H1 (cell line): ENCODE measurements around the gene LORICRIN. TPM values are rescaled to one million over a fixed set of nuclear protein-coding genes. Genes with fewer than 3 reads are reported as not detected.

Source experiments
- CTCF ChIA-PET: fragments of 300-600 bp; sonication (Branson Sonifier 250); formaldehyde crosslinking; loops from one replicate; lab custom pipeline; 2021; ENCODE audit not compliant: partially characterized antibody; lab: Charles Lee
- POLR2A ChIA-PET: fragments of 300-600 bp; sonication (Branson Sonifier 250); formaldehyde crosslinking; loops from one replicate; lab custom pipeline; 2021; ENCODE audit warnings: inconsistent platforms; ENCODE audit not compliant: partially characterized antibody; lab: Charles Lee
- DNase-seq, 2 experiments: peaks; one replicate each; pipeline versions ENCODE4 v3.0.0 to v3.0.0-alpha.2; 2010 to 2022; ENCODE audit warnings: low spot score in 2 of 2, low read depth in 1 of 2, mixed read lengths in 1 of 2
- FAIRE-seq: peaks from 2 replicates; lab custom pipeline; 2011; peaks lifted over from hg19 to GRCh38; lab: Jason Lieb, UNC
- H2AFZ ChIP-seq: 2 replicates; pipeline ENCODE4 v1.8.1; 2012; ENCODE audit warnings: low read length, inconsistent platforms
- H2AK5ac ChIP-seq: 2 replicates; pipeline ENCODE4 v1.6.1; 2013; ENCODE audit warnings: low read depth, low read length
- H2BK120ac ChIP-seq: replicated peaks from 2 replicates; pipeline ENCODE3; 2013; ENCODE audit warnings: low read depth, low read length, inconsistent platforms
- H2BK12ac ChIP-seq: 2 replicates; pipeline ENCODE4 v1.6.1; 2013; ENCODE audit warnings: low read depth, low read length
- H2BK15ac ChIP-seq: 2 replicates; pipeline ENCODE4 v1.6.1; 2013; ENCODE audit warnings: low read length
- H2BK20ac ChIP-seq: 2 replicates; pipeline ENCODE4 v1.6.1; 2013; ENCODE audit warnings: low read length
- H2BK5ac ChIP-seq: 2 replicates; pipeline ENCODE4 v1.6.1; 2013; ENCODE audit warnings: low read depth, low read length
- H3K14ac ChIP-seq: 2 replicates; pipeline ENCODE4 v1.6.1; 2013; ENCODE audit warnings: inconsistent platforms; ENCODE audit not compliant: insufficient read length
- H3K18ac ChIP-seq: 2 replicates; pipeline ENCODE4 v1.6.1; 2013; ENCODE audit warnings: low read length; ENCODE audit errors: extremely low read depth
- H3K23ac ChIP-seq: 2 replicates; pipeline ENCODE4 v1.6.1; 2013; ENCODE audit warnings: inconsistent platforms; ENCODE audit not compliant: insufficient read length
- H3K23me2 ChIP-seq: 2 replicates; pipeline ENCODE4 v1.6.1; 2013; ENCODE audit warnings: low read depth, low read length
- H3K27ac ChIP-seq: 2 replicates; pipeline ENCODE4 v1.6.1; 2011; ENCODE audit warnings: low read depth, low read length, inconsistent platforms
- H3K27me3 ChIP-seq, 4 experiments: replicated peaks in 1 of 4; 1 replicate in 1 of 4; 2 replicates in 3 of 4; pipeline versions ENCODE4 v1.6.1 to v1.8.1; 2011 to 2013; ENCODE audit warnings: low read length in 3 of 4, mild to moderate bottlenecking in 3 of 4, inconsistent platforms in 2 of 4, mixed read lengths in 2 of 4, moderate library complexity in 1 of 4; ENCODE audit not compliant: control insufficient read depth in 3 of 4, insufficient read depth in 3 of 4; ENCODE audit errors: extremely low read depth in 1 of 4
- H3K36me3 ChIP-seq, 4 experiments: 2 replicates each; pipeline versions ENCODE4 v1.6.1 to v1.8.1; 2011 to 2013; ENCODE audit warnings: mild to moderate bottlenecking in 4 of 4, low read length in 3 of 4, moderate library complexity in 2 of 4, control low read depth in 1 of 4, inconsistent platforms in 1 of 4; ENCODE audit not compliant: insufficient read depth in 4 of 4, control insufficient read depth in 2 of 4
- H3K4ac ChIP-seq: replicated peaks from 2 replicates; pipeline ENCODE3; 2013; ENCODE audit warnings: low read length, low read depth, mixed read lengths, inconsistent platforms; ENCODE audit not compliant: insufficient read length
- H3K4me1 ChIP-seq, 4 experiments: replicated peaks in 1 of 4; 1 replicate in 1 of 4; 2 replicates in 3 of 4; pipeline versions ENCODE4 v1.6.1 to v1.8.1; 2011 to 2013; ENCODE audit warnings: low read length in 3 of 4, inconsistent platforms in 2 of 4, mixed read lengths in 1 of 4; ENCODE audit not compliant: insufficient read depth in 4 of 4, control insufficient read depth in 3 of 4
- H3K4me2 ChIP-seq, 2 experiments: 2 replicates each; pipeline versions ENCODE4 v1.6.1 to v1.8.1; 2011 to 2013; ENCODE audit warnings: low read depth in 2 of 2, low read length in 2 of 2, control low read depth in 1 of 2, inconsistent platforms in 1 of 2, mild to moderate bottlenecking in 1 of 2; ENCODE audit not compliant: insufficient read depth in 1 of 2
- H3K4me3 ChIP-seq, 4 experiments: fragments of 200-600, 300-600 bp in 1 of 4; sonication (generic), shearing (Covaris generic), sonication (Bioruptor Twin) in 1 of 4; 2 replicates each; pipeline versions ENCODE4 v1.5.1 to v1.8.1; 2011 to 2016; ENCODE audit warnings: low read length in 4 of 4, low read depth in 3 of 4, control low read depth in 2 of 4, inconsistent platforms in 2 of 4, mild to moderate bottlenecking in 2 of 4, mixed read lengths in 1 of 4, moderate library complexity in 1 of 4; ENCODE audit not compliant: insufficient read depth in 2 of 4; ENCODE audit errors: extremely low read depth in 1 of 4
- H3K56ac ChIP-seq: replicated peaks from 2 replicates; pipeline ENCODE3; 2013; ENCODE audit warnings: low read depth, mild to moderate bottlenecking, mixed read lengths, low read length, inconsistent platforms; ENCODE audit not compliant: insufficient read length
- H3K79me1 ChIP-seq: 2 replicates; pipeline ENCODE4 v1.6.1; 2013; ENCODE audit warnings: low read depth, low read length, control low read depth
- H3K79me2 ChIP-seq, 2 experiments: 2 replicates each; pipeline versions ENCODE4 v1.6.1 to v1.8.1; 2012 to 2013; ENCODE audit warnings: low read length in 2 of 2, mild to moderate bottlenecking in 2 of 2, inconsistent platforms in 1 of 2; ENCODE audit not compliant: insufficient read depth in 2 of 2, control insufficient read depth in 1 of 2
- H3K9ac ChIP-seq, 4 experiments: replicated peaks in 1 of 4; 1 replicate in 1 of 4; 2 replicates in 3 of 4; pipeline versions ENCODE4 v1.6.1 to v1.8.1; 2011 to 2013; ENCODE audit warnings: low read depth in 3 of 4, low read length in 3 of 4, control low read depth in 2 of 4, mild to moderate bottlenecking in 2 of 4, moderate library complexity in 2 of 4, inconsistent platforms in 1 of 4; ENCODE audit errors: extremely low read depth in 1 of 4
- H3K9me3 ChIP-seq, 2 experiments: 2 replicates each; pipeline versions ENCODE4 v1.6.1 to v1.8.1; 2012 to 2013; ENCODE audit warnings: mild to moderate bottlenecking in 2 of 2, moderate library complexity in 2 of 2, control low read depth in 1 of 2, inconsistent platforms in 1 of 2, low read depth in 1 of 2, low read length in 1 of 2, mixed read lengths in 1 of 2; ENCODE audit not compliant: insufficient read depth in 2 of 2
- H4K20me1 ChIP-seq, 2 experiments: replicated peaks in 1 of 2; 2 replicates each; pipeline versions ENCODE3 to v1.8.1; 2011 to 2013; ENCODE audit warnings: inconsistent platforms in 2 of 2, low read length in 2 of 2, mild to moderate bottlenecking in 1 of 2; ENCODE audit not compliant: insufficient read depth in 2 of 2, control insufficient read depth in 1 of 2
- H4K5ac ChIP-seq: 2 replicates; pipeline ENCODE4 v1.6.1; 2013; ENCODE audit warnings: low read length, low read depth, mixed read lengths, inconsistent platforms; ENCODE audit not compliant: insufficient read length
- H4K8ac ChIP-seq: 2 replicates; pipeline ENCODE4 v1.8.0; 2013; ENCODE audit warnings: mild to moderate bottlenecking, moderate library complexity, low read length, inconsistent platforms; ENCODE audit not compliant: insufficient read depth; ENCODE audit errors: extremely low read depth
- H4K91ac ChIP-seq: replicated peaks from 2 replicates; pipeline ENCODE3; 2013; ENCODE audit warnings: low read length, mixed read lengths, inconsistent platforms; ENCODE audit not compliant: insufficient read length
- POLR2A ChIP-seq, 2 experiments: IDR thresholded peaks; 1 replicate in 1 of 2; 2 replicates in 1 of 2; pipeline ENCODE4 v1.6.1; 2011; ENCODE audit warnings: low read depth in 2 of 2, low read length in 2 of 2, mild to moderate bottlenecking in 2 of 2; ENCODE audit errors: control extremely low read depth in 1 of 2
- WGBS, 2 experiments: shearing (Covaris generic) in 1 of 2; methylation state at CpG; one replicate each; pipeline versions ENCODE4 v1.1.6 to v1.1.7; 2013 to 2015; ENCODE audit warnings: low lambda C conversion rate in 2 of 2, mixed read lengths in 2 of 2, inconsistent platforms in 1 of 2, low coverage in 1 of 2, missing lambda C conversion rate in 1 of 2; ENCODE audit not compliant: insufficient replicate concordance in 2 of 2, insufficient coverage in 1 of 2, insufficient read length in 1 of 2; ENCODE audit errors: extremely low coverage in 1 of 2, missing lambda C conversion rate in 1 of 2; 5-methylcytosine and 5-hydroxymethylcytosine counted together
- polyA plus RNA-seq, 7 experiments: library from polyadenylated mRNA; depleted of rRNA in 3 of 7; stranded (reverse) in 5 of 7; unstranded in 2 of 7; fragments of >200 nt in 5 of 7; fragments of 200-250 nt in 2 of 7; gene quantifications; 1 replicate in 5 of 7; 2 replicates in 1 of 7; 4 replicates in 1 of 7; pipeline versions ENCODE4 v1.2.1 to v1.2.3, GENCODE V29; 2011 to 2013; ENCODE audit warnings: missing spikeins in 2 of 7, mixed read lengths in 2 of 7
- total RNA-seq: library from RNA; stranded (reverse); fragmentation: NEBNext Ultra II Directional; extraction: Animal tissue kit (Norgen Biotek cat#: 25700); gene quantifications from 2 replicates; pipeline ENCODE4 v1.2.1, GENCODE V29; 2021

The LORICRIN gene
- total and polyA plus RNA-seq, 2 of the 8 experiments (the other 6 are each of a cell fraction or from before 2014, with no cell fraction given), result not detected

GRCh38 chr1:153260585-153261280 is 1.2 kb downstream of the LORICRIN start:
- no peak for FAIRE-seq
- H3K27ac ChIP-seq, result no peak overlapping the region
- H3K9me3 ChIP-seq, result no peaks in the 10 kb centered on the region
- H3K4me3 ChIP-seq, result peak overlapping the region; percentile 3 to 65 (median 29); a peak in 6 of 8 replicates
- H3K79me2 ChIP-seq, result no peaks in the 10 kb centered on the region
- 41% methylated on average over 11 of the region's 45 CpGs; no CpG with 5 or more reads in 1 of the 2 experiments for WGBS, 2 experiments
- no peak overlapping the region for H2BK12ac ChIP-seq
- H3K9ac ChIP-seq, result no peak overlapping the region; a peak in 1 of 7 replicates
- H3K27me3 ChIP-seq, result peaks cover 8 to 49% (median 38%) of the 10 kb centered on the region in 4 experiments
- no peak overlapping the region for H4K5ac ChIP-seq
- no peaks in the 10 kb centered on the region for H4K20me1 ChIP-seq
- H3K23ac ChIP-seq, result no peak overlapping the region
- H2AK5ac ChIP-seq, result no peak overlapping the region
- no peak overlapping the region for H2BK15ac ChIP-seq
- no peaks in the 10 kb centered on the region for H3K23me2 ChIP-seq
- H4K8ac ChIP-seq, result no peak overlapping the region
- H3K4ac ChIP-seq, result no peak overlapping the region
- no peak overlapping the region for H2BK5ac ChIP-seq
- H2AFZ ChIP-seq, result no peak overlapping the region
- H3K18ac ChIP-seq, result no peak overlapping the region
- peak in 1 of 2 experiments; percentile 61 for DNase-seq
- ChIA-PET CTCF (interaction anchor here (0.6 to 1.0 kb wide), 2 partner anchors 28 kb away, joined by 3 to 4 read pairs; no protein-coding TSS in a partner anchor), POLR2A (no interaction called here)
- H3K4me1 ChIP-seq, result 0 out of 7 replicates have a peak, but pooled peaks cover 0 to 3% (median 0%) of the 10 kb centered on the region in 4 experiments
- H2BK120ac ChIP-seq, result no peak overlapping the region
- H3K4me2 ChIP-seq, result peak overlapping the region; percentile 60 to 87; a peak in 3 of 4 replicates
- no peak overlapping the region for H4K91ac ChIP-seq
- no peak overlapping the region for H2BK20ac ChIP-seq
- no peaks in the 10 kb centered on the region for H3K79me1 ChIP-seq
- H3K36me3 ChIP-seq, result no peaks in the 10 kb centered on the region
- H3K14ac ChIP-seq, result no peak overlapping the region
- no peak overlapping the region for H3K56ac ChIP-seq
- no peak for TF ChIP-seq POLR2A (IDR thresholded peaks at IDR 0.05; ENCODE audit: control extremely low read depth in 1 of 2, low read depth in 2 of 2, low read length in 2 of 2)
